Gastroesophageal sphincter (tissue), 4 donors: Measurements from ENCODE around the gene DHX15. TPM values are rescaled to one million over a fixed set of nuclear protein-coding genes. Genes with fewer than 3 reads are reported as not detected.

Experiments used
- ATAC-seq: fragments of 150-250 bp; one replicate; pipeline ENCODE4 v1.9.1; 2016; ENCODE audit warnings: mild to moderate bottlenecking, moderate library complexity
- H3K27ac ChIP-seq, 4 donors: fragments of 200-600 bp; sonication (generic) in 3 of 4; 1 replicate in 3 of 4; 2 replicates in 1 of 4; pipeline ENCODE4 v1.5.1; 2016 to 2019
- H3K27me3 ChIP-seq: fragments of 200-600 bp; sonication (generic); one replicate; pipeline ENCODE4 v1.5.1; 2019
- H3K36me3 ChIP-seq, 2 donors: fragments of 200-600 bp; sonication (generic); one replicate each; pipeline ENCODE4 v1.5.1; 2019; ENCODE audit warnings: control low read depth in 1 of 2
- H3K4me1 ChIP-seq, 3 donors: fragments of 200-600 bp; sonication (generic); 1 replicate in 2 of 3; 2 replicates in 1 of 3; pipeline ENCODE4 v1.5.1; 2016 to 2019; ENCODE audit warnings: control low read depth in 2 of 3
- H3K4me3 ChIP-seq, 2 donors: fragments of 200-600 bp; sonication (generic); one replicate each; pipeline ENCODE4 v1.5.1; 2019; ENCODE audit warnings: mild to moderate bottlenecking in 1 of 2, moderate library complexity in 1 of 2
- H3K9me3 ChIP-seq, 3 donors: fragments of 200-600 bp; sonication (generic); one replicate each; pipeline ENCODE4 v1.5.1; 2017 to 2019; ENCODE audit warnings: control low read depth in 2 of 3
- CTCF ChIP-seq, 4 experiments: fragments of 200-600 bp in 2 of 4; fragments of 450-650 bp in 2 of 4; sonication (generic) in 1 of 4; IDR thresholded peaks; one replicate each; pipeline ENCODE4 v1.5.1; 2017 to 2019; ENCODE audit warnings: antibody characterized with exemption in 4 of 4, mild to moderate bottlenecking in 2 of 4, moderate library complexity in 2 of 4
- EP300 ChIP-seq: sonication (generic); formaldehyde crosslinking; IDR thresholded peaks from one replicate; pipeline ENCODE4 v1.6.1; 2017; ENCODE audit warnings: antibody characterized with exemption, mild to moderate bottlenecking
- POLR2A ChIP-seq, 2 donors: fragments of 450-650 bp; IDR thresholded peaks; one replicate each; pipeline ENCODE4 v1.6.1; 2017; ENCODE audit warnings: antibody characterized with exemption in 2 of 2, mild to moderate bottlenecking in 2 of 2, moderate library complexity in 1 of 2
- POLR2AphosphoS5 ChIP-seq: sonication (generic); formaldehyde crosslinking; IDR thresholded peaks from one replicate; pipeline ENCODE4 v1.6.1; 2017; ENCODE audit warnings: antibody characterized with exemption
- WGBS, 2 donors: methylation state at CpG; one replicate each; pipeline ENCODE4 v1.1.5; 2018; ENCODE audit warnings: low coverage in 1 of 2; 5-methylcytosine and 5-hydroxymethylcytosine counted together
- total RNA-seq, 4 donors: library from RNA; depleted of rRNA; stranded (reverse); fragments of >200 nt; gene quantifications; one replicate each; pipeline ENCODE4 v1.1.0, GENCODE V29; 2016

The DHX15 gene
- total RNA-seq, result 100 to 1,000 TPM in 3 of 4 donors, 10 to 100 TPM in 1; 91.0 to 146 (median 118) TPM

GRCh38 chr4:24584211-24584850, at the start of gene DHX15:
Gene DHX15 (minus strand): TSS chr4:24584554. CDS start chr4:24584393, 161 bp downstream.
- H3K36me3 ChIP-seq, result no peaks in the 10 kb centered on the region
- TF ChIP-seq POLR2AphosphoS5, result peak; percentile 87
- no peak for TF ChIP-seq EP300
- peak; percentile 64 to 69 for TF ChIP-seq POLR2A (IDR thresholded peaks at IDR 0.05)
- peak in 1 of 4 experiments; percentile 18 for TF ChIP-seq CTCF (IDR thresholded peaks at IDR 0.05)
- H3K4me3 ChIP-seq, result peak within 1 kb of the TSS; percentile 64 to 98
- peaks cover 6 to 41% (median 13%) of the 10 kb centered on the region in 3 donors for H3K4me1 ChIP-seq
- H3K9me3 ChIP-seq, result peaks cover 0 to 1% (median 0%) of the 10 kb centered on the region in 3 donors
- peak within 1 kb of the TSS; percentile 80 to 100 (median 98) for H3K27ac ChIP-seq
- ATAC-seq, result peak; percentile 98
- no peaks in the 10 kb centered on the region for H3K27me3 ChIP-seq
- 0% methylated on average over 4 to 28 of the region's 52 CpGs for WGBS, 2 donors

- 96 to 100% methylated on average over 2 of the region's 2 CpGs for WGBS, 2 donors
- Histone ChIP-seq H3K27ac (no peak overlapping the region), H3K4me1 (no peaks in the 10 kb centered on the region), H3K4me3 (no peak overlapping the region), H3K36me3 (no peaks in the 10 kb centered on the region), H3K27me3 (no peaks in the 10 kb centered on the region), H3K9me3 (no peaks in the 10 kb centered on the region)
- no peak for ATAC-seq
- TF ChIP-seq POLR2A (IDR thresholded peaks at IDR 0.05) (no peak), CTCF (IDR thresholded peaks at IDR 0.05) (no peak), EP300 (no peak), POLR2AphosphoS5 (no peak)
These were observed 47.7 kb upstream of the DHX15 start for GRCh38 chr4:24632011-24632410.

GRCh38 chr4:24630937-24631336, 46.6 kb upstream of the DHX15 start:
- Histone ChIP-seq H3K36me3 (no peaks in the 10 kb centered on the region), H3K4me1 (no peaks in the 10 kb centered on the region), H3K4me3 (no peak overlapping the region), H3K27me3 (no peaks in the 10 kb centered on the region), H3K9me3 (no peaks in the 10 kb centered on the region), H3K27ac (no peak overlapping the region)
- ATAC-seq, result no peak
- no peak for TF ChIP-seq POLR2A (IDR thresholded peaks at IDR 0.05)
- no peak for TF ChIP-seq CTCF (IDR thresholded peaks at IDR 0.05)
- no peak for TF ChIP-seq EP300
- 54% methylated on average over 5 of the region's 5 CpGs for WGBS, 2 donors

GRCh38 chr4:24625091-24625490, 40.7 kb upstream of the DHX15 start:
- 44 to 48% methylated on average over 2 of the region's 2 CpGs for WGBS, 2 donors
- ATAC-seq, result no peak
- H3K4me1 ChIP-seq, result no peaks in the 10 kb centered on the region
- H3K9me3 ChIP-seq, result peaks cover 0 to 12% (median 0%) of the 10 kb centered on the region in 3 donors
- H3K27ac ChIP-seq, result no peak overlapping the region
- no peaks in the 10 kb centered on the region for H3K27me3 ChIP-seq
- no peak for TF ChIP-seq POLR2A (IDR thresholded peaks at IDR 0.05)
- no peak for TF ChIP-seq EP300
- TF ChIP-seq POLR2AphosphoS5, result no peak
- no peaks in the 10 kb centered on the region for H3K36me3 ChIP-seq
- H3K4me3 ChIP-seq, result no peak overlapping the region

- Histone ChIP-seq H3K4me1 (no peaks in the 10 kb centered on the region), H3K4me3 (no peak overlapping the region), H3K27me3 (no peaks in the 10 kb centered on the region), H3K9me3 (peaks cover 0 to 17% (median 0%) of the 10 kb centered on the region in 3 donors), H3K27ac (no peak overlapping the region), H3K36me3 (no peaks in the 10 kb centered on the region)
- no peak for TF ChIP-seq EP300
- TF ChIP-seq CTCF (IDR thresholded peaks at IDR 0.05), result no peak
- TF ChIP-seq POLR2AphosphoS5, result no peak
- TF ChIP-seq POLR2A (IDR thresholded peaks at IDR 0.05), result no peak
- ATAC-seq, result no peak
- 40% methylated on average over 1 of the region's 1 CpG; no CpG with 5 or more reads in 1 of the 2 donors for WGBS, 2 donors
These were observed 40.0 kb upstream of the DHX15 start for GRCh38 chr4:24624381-24624780.
